SK-N-SH treated with all-trans-retinoic acid at 6 μM for 48 hours (cell line): ENCODE data around the gene IRX2.

ENCODE experiments used
- ATAC-seq: fragments of 200-7000 bp; cut with Tn5 transposase; 3 replicates; pipeline ENCODE4 v1.9.1; 2020; ENCODE audit warnings: mild to moderate bottlenecking, moderate library complexity
- ARNTL ChIP-seq: fragments of 450-650 bp; formaldehyde crosslinking; IDR thresholded peaks from 2 replicates; pipeline ENCODE4 v1.5.0; 2020; ENCODE audit warnings: low read depth, mild to moderate bottlenecking, moderate library complexity, borderline replicate concordance
- CSDC2 ChIP-seq: fragments of 250-450 bp; sonication (Bioruptor Pico); IDR thresholded peaks from 2 replicates; pipeline ENCODE4 v1.5.0; 2020; ENCODE audit warnings: mild to moderate bottlenecking, moderate library complexity
- ESRRG ChIP-seq: fragments of 250-450 bp; sonication (Bioruptor Pico); IDR thresholded peaks from 2 replicates; pipeline ENCODE4 v1.6.1; 2021; ENCODE audit warnings: mild to moderate bottlenecking
- GLIS3 ChIP-seq: fragments of 250-450 bp; sonication (Bioruptor Pico); IDR thresholded peaks from 2 replicates; pipeline ENCODE4 v1.5.0; 2020; ENCODE audit warnings: mild to moderate bottlenecking, moderate library complexity
- ISL1 ChIP-seq: fragments of 250-450 bp; sonication (Bioruptor Pico); IDR thresholded peaks from 2 replicates; pipeline ENCODE4 v2.1.2; 2022; ENCODE audit warnings: mild to moderate bottlenecking, moderate library complexity
- OSR1 ChIP-seq: fragments of 250-450 bp; sonication (Bioruptor Pico); IDR thresholded peaks from 2 replicates; pipeline ENCODE4 v1.8.0; 2022; ENCODE audit warnings: moderate library complexity, mild to moderate bottlenecking, inconsistent platforms
- PPARA ChIP-seq: fragments of 250-450 bp; sonication (Bioruptor Pico); IDR thresholded peaks from 2 replicates; pipeline ENCODE4 v1.5.0; 2020; ENCODE audit warnings: mild to moderate bottlenecking, borderline replicate concordance
- SNAI2 ChIP-seq: fragments of 250-450 bp; sonication (Bioruptor Pico); IDR thresholded peaks from 2 replicates; pipeline ENCODE4 v1.5.0; 2020; ENCODE audit warnings: mild to moderate bottlenecking, moderate library complexity
- TCF4 ChIP-seq: fragments of 250-450 bp; sonication (Bioruptor Pico); IDR thresholded peaks from 2 replicates; pipeline ENCODE4 v1.8.0; 2021; ENCODE audit warnings: mild to moderate bottlenecking, moderate library complexity, borderline replicate concordance
- TOX ChIP-seq: fragments of 250-450 bp; sonication (Bioruptor Pico); IDR thresholded peaks from 2 replicates; pipeline ENCODE4 v1.8.0; 2021; ENCODE audit warnings: mild to moderate bottlenecking, moderate library complexity, borderline replicate concordance
- ZC3H10 ChIP-seq: fragments of 250-450 bp; sonication (Bioruptor Pico); IDR thresholded peaks from 2 replicates; pipeline ENCODE4 v1.5.1; 2021; ENCODE audit warnings: mild to moderate bottlenecking, moderate library complexity
- ZFP3 ChIP-seq: fragments of 250-450 bp; sonication (Bioruptor Pico); IDR thresholded peaks from 2 replicates; pipeline ENCODE4 v1.5.0; 2020; ENCODE audit warnings: mild to moderate bottlenecking, moderate library complexity
- ZFP30 ChIP-seq: fragments of 450-650 bp; formaldehyde crosslinking; IDR thresholded peaks from 2 replicates; pipeline ENCODE4 v1.5.0; 2022; ENCODE audit warnings: mild to moderate bottlenecking, moderate library complexity
- ZNF565 ChIP-seq: fragments of 450-650 bp; formaldehyde crosslinking; conservative IDR thresholded peaks from 2 replicates; pipeline ENCODE4 v1.5.0; 2020; ENCODE audit warnings: low read depth, mild to moderate bottlenecking, moderate library complexity
- ZNF70 ChIP-seq: fragments of 450-650 bp; formaldehyde crosslinking; IDR thresholded peaks from 2 replicates; pipeline ENCODE4 v1.5.0; 2020; ENCODE audit warnings: mild to moderate bottlenecking, moderate library complexity
- ZNF8 ChIP-seq: fragments of 450-650 bp; formaldehyde crosslinking; IDR thresholded peaks from 2 replicates; pipeline ENCODE4 v1.5.0; 2020; ENCODE audit warnings: mild to moderate bottlenecking, moderate library complexity
- TF ChIP-seq, protein P1 (sequence below): fragments of 250-450 bp; sonication (Bioruptor Pico); IDR thresholded peaks from 2 replicates; pipeline ENCODE4 v1.8.0; 2020; ENCODE audit warnings: mild to moderate bottlenecking, moderate library complexity, borderline replicate concordance
- TF ChIP-seq, protein P2 (sequence below): fragments of 250-450 bp; sonication (Bioruptor Pico); IDR thresholded peaks from 2 replicates; pipeline ENCODE4 v1.5.1; 2021; ENCODE audit warnings: mild to moderate bottlenecking, moderate library complexity
- TF ChIP-seq, protein P3 (sequence below): fragments of 250-450 bp; sonication (Bioruptor Pico); IDR thresholded peaks from 2 replicates; pipeline ENCODE4 v1.8.0; 2021; ENCODE audit warnings: low read depth, mild to moderate bottlenecking, moderate library complexity, borderline replicate concordance
- TF ChIP-seq, protein P4 (sequence below): fragments of 250-450 bp; sonication (Bioruptor Pico); IDR thresholded peaks from 2 replicates; pipeline ENCODE4 v1.5.0; 2020; ENCODE audit warnings: mild to moderate bottlenecking, moderate library complexity

Gene IRX2

DNA sequence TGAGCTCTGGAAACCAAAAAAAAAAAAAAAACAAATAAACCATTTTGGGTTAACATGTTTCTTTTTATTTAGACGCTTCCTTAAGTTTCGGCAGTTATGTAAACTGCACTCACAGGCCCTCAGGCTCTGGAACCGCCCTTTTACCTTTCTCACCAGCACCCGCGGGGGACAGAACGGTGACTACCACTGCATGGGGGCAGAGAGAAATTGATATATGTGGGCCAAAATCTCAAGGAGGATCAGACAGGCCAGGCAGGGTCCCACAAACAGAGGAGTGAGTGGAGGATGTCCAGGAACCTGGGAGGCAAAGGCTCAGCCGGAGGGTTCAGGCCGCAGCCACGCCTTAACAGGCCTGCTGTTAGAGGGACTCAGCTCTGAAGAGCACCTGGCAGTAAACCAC lies 54.4 kb downstream of the IRX2 start:
- no peak for ATAC-seq
- TF ChIP-seq, protein P1, sequence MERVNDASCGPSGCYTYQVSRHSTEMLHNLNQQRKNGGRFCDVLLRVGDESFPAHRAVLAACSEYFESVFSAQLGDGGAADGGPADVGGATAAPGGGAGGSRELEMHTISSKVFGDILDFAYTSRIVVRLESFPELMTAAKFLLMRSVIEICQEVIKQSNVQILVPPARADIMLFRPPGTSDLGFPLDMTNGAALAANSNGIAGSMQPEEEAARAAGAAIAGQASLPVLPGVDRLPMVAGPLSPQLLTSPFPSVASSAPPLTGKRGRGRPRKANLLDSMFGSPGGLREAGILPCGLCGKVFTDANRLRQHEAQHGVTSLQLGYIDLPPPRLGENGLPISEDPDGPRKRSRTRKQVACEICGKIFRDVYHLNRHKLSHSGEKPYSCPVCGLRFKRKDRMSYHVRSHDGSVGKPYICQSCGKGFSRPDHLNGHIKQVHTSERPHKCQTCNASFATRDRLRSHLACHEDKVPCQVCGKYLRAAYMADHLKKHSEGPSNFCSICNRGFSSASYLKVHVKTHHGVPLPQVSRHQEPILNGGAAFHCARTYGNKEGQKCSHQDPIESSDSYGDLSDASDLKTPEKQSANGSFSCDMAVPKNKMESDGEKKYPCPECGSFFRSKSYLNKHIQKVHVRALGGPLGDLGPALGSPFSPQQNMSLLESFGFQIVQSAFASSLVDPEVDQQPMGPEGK (CRISPR knock-in tag): no peak
- TF ChIP-seq ZFP3 (CRISPR knock-in tag) (no peak), ZNF8 (CRISPR knock-in tag) (no peak), OSR1 (CRISPR knock-in tag) (no peak), ZNF565 (CRISPR knock-in tag) (no peak), GLIS3 (CRISPR knock-in tag) (no peak), PPARA (CRISPR knock-in tag) (no peak), ZFP30 (no peak), ESRRG (CRISPR knock-in tag) (no peak), CSDC2 (no peak), ARNTL (CRISPR knock-in tag) (no peak), ZNF70 (no peak), TCF4 (CRISPR knock-in tag) (no peak), ZC3H10 (CRISPR knock-in tag) (no peak), TOX (no peak), ISL1 (CRISPR knock-in tag) (no peak), SNAI2 (CRISPR knock-in tag) (no peak)
- TF ChIP-seq, protein P2, sequence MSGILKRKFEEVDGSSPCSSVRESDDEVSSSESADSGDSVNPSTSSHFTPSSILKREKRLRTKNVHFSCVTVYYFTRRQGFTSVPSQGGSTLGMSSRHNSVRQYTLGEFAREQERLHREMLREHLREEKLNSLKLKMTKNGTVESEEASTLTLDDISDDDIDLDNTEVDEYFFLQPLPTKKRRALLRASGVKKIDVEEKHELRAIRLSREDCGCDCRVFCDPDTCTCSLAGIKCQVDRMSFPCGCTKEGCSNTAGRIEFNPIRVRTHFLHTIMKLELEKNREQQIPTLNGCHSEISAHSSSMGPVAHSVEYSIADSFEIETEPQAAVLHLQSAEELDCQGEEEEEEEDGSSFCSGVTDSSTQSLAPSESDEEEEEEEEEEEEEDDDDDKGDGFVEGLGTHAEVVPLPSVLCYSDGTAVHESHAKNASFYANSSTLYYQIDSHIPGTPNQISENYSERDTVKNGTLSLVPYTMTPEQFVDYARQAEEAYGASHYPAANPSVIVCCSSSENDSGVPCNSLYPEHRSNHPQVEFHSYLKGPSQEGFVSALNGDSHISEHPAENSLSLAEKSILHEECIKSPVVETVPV (CRISPR knock-in tag): no peak
- TF ChIP-seq, protein P3, sequence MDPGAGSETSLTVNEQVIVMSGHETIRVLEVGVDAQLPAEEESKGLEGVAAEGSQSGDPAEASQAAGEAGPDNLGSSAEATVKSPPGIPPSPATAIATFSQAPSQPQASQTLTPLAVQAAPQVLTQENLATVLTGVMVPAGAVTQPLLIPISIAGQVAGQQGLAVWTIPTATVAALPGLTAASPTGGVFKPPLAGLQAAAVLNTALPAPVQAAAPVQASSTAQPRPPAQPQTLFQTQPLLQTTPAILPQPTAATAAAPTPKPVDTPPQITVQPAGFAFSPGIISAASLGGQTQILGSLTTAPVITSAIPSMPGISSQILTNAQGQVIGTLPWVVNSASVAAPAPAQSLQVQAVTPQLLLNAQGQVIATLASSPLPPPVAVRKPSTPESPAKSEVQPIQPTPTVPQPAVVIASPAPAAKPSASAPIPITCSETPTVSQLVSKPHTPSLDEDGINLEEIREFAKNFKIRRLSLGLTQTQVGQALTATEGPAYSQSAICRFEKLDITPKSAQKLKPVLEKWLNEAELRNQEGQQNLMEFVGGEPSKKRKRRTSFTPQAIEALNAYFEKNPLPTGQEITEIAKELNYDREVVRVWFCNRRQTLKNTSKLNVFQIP: no peak
- TF ChIP-seq, protein P4, sequence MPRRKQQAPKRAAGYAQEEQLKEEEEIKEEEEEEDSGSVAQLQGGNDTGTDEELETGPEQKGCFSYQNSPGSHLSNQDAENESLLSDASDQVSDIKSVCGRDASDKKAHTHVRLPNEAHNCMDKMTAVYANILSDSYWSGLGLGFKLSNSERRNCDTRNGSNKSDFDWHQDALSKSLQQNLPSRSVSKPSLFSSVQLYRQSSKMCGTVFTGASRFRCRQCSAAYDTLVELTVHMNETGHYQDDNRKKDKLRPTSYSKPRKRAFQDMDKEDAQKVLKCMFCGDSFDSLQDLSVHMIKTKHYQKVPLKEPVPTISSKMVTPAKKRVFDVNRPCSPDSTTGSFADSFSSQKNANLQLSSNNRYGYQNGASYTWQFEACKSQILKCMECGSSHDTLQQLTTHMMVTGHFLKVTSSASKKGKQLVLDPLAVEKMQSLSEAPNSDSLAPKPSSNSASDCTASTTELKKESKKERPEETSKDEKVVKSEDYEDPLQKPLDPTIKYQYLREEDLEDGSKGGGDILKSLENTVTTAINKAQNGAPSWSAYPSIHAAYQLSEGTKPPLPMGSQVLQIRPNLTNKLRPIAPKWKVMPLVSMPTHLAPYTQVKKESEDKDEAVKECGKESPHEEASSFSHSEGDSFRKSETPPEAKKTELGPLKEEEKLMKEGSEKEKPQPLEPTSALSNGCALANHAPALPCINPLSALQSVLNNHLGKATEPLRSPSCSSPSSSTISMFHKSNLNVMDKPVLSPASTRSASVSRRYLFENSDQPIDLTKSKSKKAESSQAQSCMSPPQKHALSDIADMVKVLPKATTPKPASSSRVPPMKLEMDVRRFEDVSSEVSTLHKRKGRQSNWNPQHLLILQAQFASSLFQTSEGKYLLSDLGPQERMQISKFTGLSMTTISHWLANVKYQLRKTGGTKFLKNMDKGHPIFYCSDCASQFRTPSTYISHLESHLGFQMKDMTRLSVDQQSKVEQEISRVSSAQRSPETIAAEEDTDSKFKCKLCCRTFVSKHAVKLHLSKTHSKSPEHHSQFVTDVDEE: no peak
